ENCODE data around the gene MED20. TPM values are rescaled to one million over a fixed set of nuclear protein-coding genes. Genes with fewer than 3 reads are reported as not detected.

MED20 gene
- total and polyA plus RNA-seq, 8 donors, result 1.2 to 34.4 (median 10.3) TPM

- Histone ChIP-seq H3K27ac (no peak overlapping the region), H3K27me3 (no peaks in the 10 kb centered on the region), H3K4me3 (no peak overlapping the region), H3K36me3 (peaks cover 0 to 4% (median 0%) of the 10 kb centered on the region in 4 donors), H3K4me1 (no peaks in the 10 kb centered on the region), H3K9me3 (no peaks in the 10 kb centered on the region)
- TF ChIP-seq CTCF (IDR thresholded peaks at IDR 0.05), result no peak
- TF ChIP-seq POLR2AphosphoS5 (IDR thresholded peaks at IDR 0.05), result no peak
- no peak for TF ChIP-seq EP300 (IDR thresholded peaks at IDR 0.05)
- TF ChIP-seq POLR2A (IDR thresholded peaks at IDR 0.05), result no peak
- intact Hi-C loops (cut with DNase I; ENCODE audit: low total_unique reads), result no loop called here
- no peak for DNase-seq
- WGBS, 5 donors, result 64 to 78% (median 74%) methylated on average over 2 of the region's 2 CpGs
Observed at GRCh38 chr6:41858703-41859102, 62.2 kb downstream of the MED20 start.

Small RNAs within 50 kb of the gene (small RNA-seq; reads per million reads assigned to genes)
- 0 reads per million in 4 donors for gene RF00019

Other genes with a start within 250 kb of the MED20 start
- gene TFEB, start 185.5 kb downstream of the MED20 start, total RNA-seq, result 100 to 1,000 TPM in 1 of 5 donors, 10 to 100 TPM in 2, 1 to 10 TPM in 2; 6.4 to 130 (median 12.9) TPM
- 10 to 100 TPM; 12.1 to 19.5 (median 14.0) TPM for gene TFEB, start 185.5 kb downstream of the MED20 start, polyA plus RNA-seq
- over 10,000 TPM in 1 of 5 donors, 1,000 to 10,000 TPM in 3, 100 to 1,000 TPM in 1; 101 to 32,926 (median 1,172) TPM for gene PGC, start 173.7 kb downstream of the MED20 start, total RNA-seq
- over 10,000 TPM in 2 of 3 donors, 1,000 to 10,000 TPM in 1; 8,432 to 48,206 (median 26,682) TPM for gene PGC, start 173.7 kb downstream of the MED20 start, polyA plus RNA-seq
- 10 to 100 TPM in 1 of 5 donors, 1 to 10 TPM in 3, under 1 TPM in 1; 0.29 to 22.2 (median 3.1) TPM for gene FRS3, start 141.2 kb downstream of the MED20 start, total RNA-seq
- gene FRS3, start 141.2 kb downstream of the MED20 start, polyA plus RNA-seq, result 1 to 10 TPM; 2.9 to 4.4 (median 4.1) TPM
- 10 to 100 TPM in 3 of 5 donors, 1 to 10 TPM in 2; 4.4 to 77.0 (median 27.8) TPM for gene PRICKLE4, start 140.4 kb downstream of the MED20 start, total RNA-seq
- 1 to 10 TPM in 2 of 3 donors, not detected in 1; 1.9 to 4.8 TPM for gene PRICKLE4, start 140.4 kb downstream of the MED20 start, polyA plus RNA-seq
- gene TOMM6, start 133.4 kb downstream of the MED20 start, total RNA-seq, result 100 to 1,000 TPM in 2 of 5 donors, 10 to 100 TPM in 3; 11.9 to 159 (median 68.7) TPM
- 100 to 1,000 TPM; 308 to 343 (median 323) TPM for gene TOMM6, start 133.4 kb downstream of the MED20 start, polyA plus RNA-seq
- gene USP49, start 25.8 kb downstream of the MED20 start, total RNA-seq, result 10 to 100 TPM in 2 of 5 donors, 1 to 10 TPM in 3; 4.0 to 26.3 (median 5.7) TPM
- gene USP49, start 25.8 kb downstream of the MED20 start, polyA plus RNA-seq, result 1 to 10 TPM in 1 of 3 donors, under 1 TPM in 2; 0.50 to 1.2 (median 0.58) TPM
- 10 to 100 TPM in 2 of 5 donors, 1 to 10 TPM in 2, not detected in 1; 1.8 to 65.2 (median 10.1) TPM for gene BYSL, start 360 bp upstream of the MED20 start, total RNA-seq
- 10 to 100 TPM in 2 of 3 donors, 1 to 10 TPM in 1; 8.6 to 11.9 (median 10.6) TPM for gene BYSL, start 360 bp upstream of the MED20 start, polyA plus RNA-seq
- gene CCND3, start 20.7 kb upstream of the MED20 start, total RNA-seq, result 100 to 1,000 TPM in 2 of 5 donors, 10 to 100 TPM in 3; 40.6 to 193 (median 84.2) TPM
- gene CCND3, start 20.7 kb upstream of the MED20 start, polyA plus RNA-seq, result 10 to 100 TPM; 75.3 to 77.2 (median 75.9) TPM
- gene TAF8, start 129.4 kb upstream of the MED20 start, total RNA-seq, result 10 to 100 TPM in 4 of 5 donors, 1 to 10 TPM in 1; 3.8 to 24.6 (median 21.4) TPM
- gene TAF8, start 129.4 kb upstream of the MED20 start, polyA plus RNA-seq, result 10 to 100 TPM; 10.7 to 13.4 (median 11.6) TPM
- gene C6orf132, start 221.5 kb upstream of the MED20 start, total RNA-seq, result 10 to 100 TPM; 27.4 to 81.7 (median 69.0) TPM
- 10 to 100 TPM; 40.5 to 99.2 (median 86.6) TPM for gene C6orf132, start 221.5 kb upstream of the MED20 start, polyA plus RNA-seq

Measured in stomach (tissue), 9 donors.